Nephron progenitor cell (in vitro differentiated cells): ENCODE data around the gene CAMTA1.

ENCODE experiments used
- DNase-seq: peaks from one replicate; pipeline ENCODE4 v3.0.0; 2021
- H3K27ac Mint-ChIP-seq: 2 replicates; pipeline ENCODE4 v1.8.0; 2021; ENCODE audit warnings: mild to moderate bottlenecking, moderate library complexity, mixed read lengths
- H3K27me3 Mint-ChIP-seq: 2 replicates; pipeline ENCODE4 v1.8.0; 2021; ENCODE audit warnings: mild to moderate bottlenecking, low read depth, mixed read lengths; ENCODE audit not compliant: poor library complexity
- H3K36me3 Mint-ChIP-seq: 2 replicates; pipeline ENCODE4 v1.8.0; 2021; ENCODE audit warnings: low read depth, mixed read lengths
- H3K4me1 Mint-ChIP-seq: 2 replicates; pipeline ENCODE4 v1.8.0; 2021; ENCODE audit warnings: mixed read lengths
- H3K4me3 Mint-ChIP-seq: 2 replicates; pipeline ENCODE4 v1.8.0; 2021; ENCODE audit warnings: mild to moderate bottlenecking, moderate library complexity, mixed read lengths
- H3K9me3 Mint-ChIP-seq: 2 replicates; pipeline ENCODE4 v1.8.0; 2021; ENCODE audit warnings: mild to moderate bottlenecking, moderate library complexity, mixed read lengths
- CTCF ChIP-seq: fragments of 200-600 bp; sonication (generic); IDR thresholded peaks from 2 replicates; pipeline ENCODE4 v1.5.0; 2021; ENCODE audit warnings: antibody characterized with exemption

CAMTA1 gene

GRCh38 chr1:7476861-7477547 lies 691.8 kb downstream of the CAMTA1 start:
- no peak overlapping the region for H3K27ac Mint-ChIP-seq
- H3K4me3 Mint-ChIP-seq = no peak overlapping the region
- DNase-seq = no peak
- peaks cover 4% of the 10 kb centered on the region for H3K27me3 Mint-ChIP-seq
- TF ChIP-seq CTCF = no peak
- H3K4me1 Mint-ChIP-seq = peaks cover 10% of the 10 kb centered on the region
- no peaks in the 10 kb centered on the region for H3K9me3 Mint-ChIP-seq
- H3K36me3 Mint-ChIP-seq = no peaks in the 10 kb centered on the region

- no peak for TF ChIP-seq CTCF
- no peaks in the 10 kb centered on the region for H3K36me3 Mint-ChIP-seq
- H3K27me3 Mint-ChIP-seq = peaks cover 3% of the 10 kb centered on the region
- H3K4me3 Mint-ChIP-seq = no peak overlapping the region
- no peak overlapping the region for H3K27ac Mint-ChIP-seq
- H3K4me1 Mint-ChIP-seq = peaks cover 9% of the 10 kb centered on the region
- no peak for DNase-seq
- no peaks in the 10 kb centered on the region for H3K9me3 Mint-ChIP-seq
Measured at GRCh38 chr1:7477593-7477992, 692.3 kb downstream of the CAMTA1 start.

GRCh38 chr1:7478142-7478790 lies 693.0 kb downstream of the CAMTA1 start:
- H3K4me3 Mint-ChIP-seq = no peak overlapping the region
- DNase-seq = no peak
- H3K27me3 Mint-ChIP-seq = peaks cover 3% of the 10 kb centered on the region
- no peak overlapping the region for H3K27ac Mint-ChIP-seq
- TF ChIP-seq CTCF = no peak
- no peaks in the 10 kb centered on the region for H3K9me3 Mint-ChIP-seq
- peaks cover 15% of the 10 kb centered on the region for H3K4me1 Mint-ChIP-seq
- no peaks in the 10 kb centered on the region for H3K36me3 Mint-ChIP-seq

DNA sequence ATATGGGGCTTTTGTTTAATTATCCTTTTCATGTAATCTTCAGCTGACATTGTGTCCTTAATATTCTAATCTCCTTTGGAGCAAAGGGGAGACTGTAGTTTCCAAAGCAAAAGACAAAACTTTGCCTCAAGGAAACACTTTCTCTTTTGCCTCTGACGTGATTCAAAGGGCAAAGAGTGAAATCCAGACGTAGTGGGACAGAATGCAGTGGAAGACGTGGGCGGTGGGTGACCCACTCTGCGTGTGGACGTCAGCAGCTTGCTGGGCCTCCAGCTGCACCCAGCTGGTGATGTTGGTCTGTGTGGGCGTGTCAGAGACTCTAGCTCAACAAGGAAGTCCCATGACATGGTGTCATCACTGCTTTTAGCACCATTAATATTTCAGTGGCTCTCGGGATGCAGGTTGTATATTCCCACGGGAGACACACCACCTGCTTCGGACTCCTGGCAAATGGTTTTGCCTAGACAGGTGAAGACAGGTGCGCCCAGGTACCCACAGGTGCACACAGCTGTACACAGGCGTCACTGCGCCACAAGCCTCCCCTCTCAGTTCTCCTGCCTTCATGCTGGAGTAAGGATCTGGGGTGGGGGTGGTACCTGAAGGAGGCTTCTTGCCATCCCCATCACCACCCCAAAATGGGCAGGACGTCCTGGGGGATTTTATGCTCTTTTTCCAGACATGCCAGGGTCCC lies 693.7 kb downstream of the CAMTA1 start:
- TF ChIP-seq CTCF = no peak
- Mint-ChIP-seq H3K36me3 (no peaks in the 10 kb centered on the region), H3K9me3 (no peaks in the 10 kb centered on the region), H3K27ac (no peak overlapping the region), H3K4me3 (no peak overlapping the region), H3K4me1 (peaks cover 17% of the 10 kb centered on the region), H3K27me3 (peaks cover 3% of the 10 kb centered on the region)
- DNase-seq = no peak

GRCh38 chr1:7479571-7479970 lies 694.3 kb downstream of the CAMTA1 start:
- no peaks in the 10 kb centered on the region for H3K9me3 Mint-ChIP-seq
- no peak for DNase-seq
- H3K27ac Mint-ChIP-seq = no peak overlapping the region

More at GRCh38 chr1:7479571-7479970, 694.3 kb downstream of the CAMTA1 start:
- TF ChIP-seq CTCF = no peak
- H3K4me1 Mint-ChIP-seq = peaks cover 17% of the 10 kb centered on the region
- H3K36me3 Mint-ChIP-seq = no peaks in the 10 kb centered on the region
- H3K27me3 Mint-ChIP-seq = peaks cover 3% of the 10 kb centered on the region
- no peak overlapping the region for H3K4me3 Mint-ChIP-seq
